Measurements from ENCODE around the gene TTLL8. TPM values are rescaled to one million over a fixed set of nuclear protein-coding genes. Genes with fewer than 3 reads are reported as not detected.
"Not testable (repeated sequence)": the region's sequence is repeated elsewhere in the genome, so short reads cannot be mapped to it uniquely, and the experiment has no call there.

The TTLL8 gene
- total RNA-seq, 1 experiment from 2014 or later = not detected

DNA sequence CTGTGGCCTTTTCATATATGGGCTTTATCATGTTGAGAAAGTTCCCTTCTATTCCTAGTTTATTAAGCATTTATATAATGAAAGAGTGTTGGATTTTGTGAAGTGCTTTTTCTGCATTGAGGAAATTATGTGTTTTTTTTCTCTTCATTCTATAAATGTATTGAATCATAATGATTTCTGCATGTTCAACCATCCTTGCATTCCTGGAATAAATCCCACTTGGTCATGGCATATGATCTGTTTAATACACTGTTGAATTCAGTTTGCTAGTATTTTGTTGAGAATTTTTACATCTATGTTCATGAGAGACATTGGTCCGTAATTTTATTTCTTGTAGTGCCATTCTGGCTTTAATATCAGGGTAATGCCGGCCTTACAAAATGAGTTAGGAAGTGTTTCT lies 71.8 kb downstream of the TTLL8 start:
- Histone ChIP-seq H3K27me3 (ENCODE audit: low read length) (no peaks in the 10 kb centered on the region), H3K36me3 (ENCODE audit: low read depth, low read length) (no peaks in the 10 kb centered on the region), H3K4me1 (ENCODE audit: insufficient read depth, low read length) (no peaks in the 10 kb centered on the region), H3K9me2 (replicated peaks; ENCODE audit: low read length) (no peaks in the 10 kb centered on the region), H3K9ac (ENCODE audit: low read length) (no peak overlapping the region), H3K27ac (ENCODE audit: low read length) (no peak overlapping the region), H3K4me2 (ENCODE audit: low read length) (no peak overlapping the region), H3K79me2 (ENCODE audit: low read length) (no peaks in the 10 kb centered on the region), H3F3A (ENCODE audit: low read length, unreplicated experiment) (no peaks in the 10 kb centered on the region), H4K20me1 (ENCODE audit: low read length) (no peaks in the 10 kb centered on the region), H3K4me3 (ENCODE audit: low read length) (no peak overlapping the region), H2AFZ (ENCODE audit: low read length) (no peak overlapping the region), H3K9me3 (ENCODE audit: low read length) (peaks cover 5% of the 10 kb centered on the region; the same call in 1 of the 2 replicates)
- TF ChIP-seq, protein P1, sequence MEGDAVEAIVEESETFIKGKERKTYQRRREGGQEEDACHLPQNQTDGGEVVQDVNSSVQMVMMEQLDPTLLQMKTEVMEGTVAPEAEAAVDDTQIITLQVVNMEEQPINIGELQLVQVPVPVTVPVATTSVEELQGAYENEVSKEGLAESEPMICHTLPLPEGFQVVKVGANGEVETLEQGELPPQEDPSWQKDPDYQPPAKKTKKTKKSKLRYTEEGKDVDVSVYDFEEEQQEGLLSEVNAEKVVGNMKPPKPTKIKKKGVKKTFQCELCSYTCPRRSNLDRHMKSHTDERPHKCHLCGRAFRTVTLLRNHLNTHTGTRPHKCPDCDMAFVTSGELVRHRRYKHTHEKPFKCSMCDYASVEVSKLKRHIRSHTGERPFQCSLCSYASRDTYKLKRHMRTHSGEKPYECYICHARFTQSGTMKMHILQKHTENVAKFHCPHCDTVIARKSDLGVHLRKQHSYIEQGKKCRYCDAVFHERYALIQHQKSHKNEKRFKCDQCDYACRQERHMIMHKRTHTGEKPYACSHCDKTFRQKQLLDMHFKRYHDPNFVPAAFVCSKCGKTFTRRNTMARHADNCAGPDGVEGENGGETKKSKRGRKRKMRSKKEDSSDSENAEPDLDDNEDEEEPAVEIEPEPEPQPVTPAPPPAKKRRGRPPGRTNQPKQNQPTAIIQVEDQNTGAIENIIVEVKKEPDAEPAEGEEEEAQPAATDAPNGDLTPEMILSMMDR (conservative IDR thresholded peaks at IDR 0.05; ENCODE audit: low read depth, low read length) = no peak
- no peak for TF ChIP-seq EZH2 (IDR thresholded peaks at IDR 0.05; ENCODE audit: low read length, unreplicated experiment)
- TF ChIP-seq EZH2phosphoT487 (IDR thresholded peaks at IDR 0.05; ENCODE audit: borderline replicate concordance, low read length) = no peak
- intact Hi-C loops (cut with micrococcal nuclease) = no loop called here
- ATAC-seq (no peak), DNase-seq (no peak)
- ChIA-PET CTCF (no interaction called here), POLR2A (ENCODE audit: unreplicated experiment) (no interaction called here)
- no TSS peak for BruUV-seq (replicated peaks)

DNA sequence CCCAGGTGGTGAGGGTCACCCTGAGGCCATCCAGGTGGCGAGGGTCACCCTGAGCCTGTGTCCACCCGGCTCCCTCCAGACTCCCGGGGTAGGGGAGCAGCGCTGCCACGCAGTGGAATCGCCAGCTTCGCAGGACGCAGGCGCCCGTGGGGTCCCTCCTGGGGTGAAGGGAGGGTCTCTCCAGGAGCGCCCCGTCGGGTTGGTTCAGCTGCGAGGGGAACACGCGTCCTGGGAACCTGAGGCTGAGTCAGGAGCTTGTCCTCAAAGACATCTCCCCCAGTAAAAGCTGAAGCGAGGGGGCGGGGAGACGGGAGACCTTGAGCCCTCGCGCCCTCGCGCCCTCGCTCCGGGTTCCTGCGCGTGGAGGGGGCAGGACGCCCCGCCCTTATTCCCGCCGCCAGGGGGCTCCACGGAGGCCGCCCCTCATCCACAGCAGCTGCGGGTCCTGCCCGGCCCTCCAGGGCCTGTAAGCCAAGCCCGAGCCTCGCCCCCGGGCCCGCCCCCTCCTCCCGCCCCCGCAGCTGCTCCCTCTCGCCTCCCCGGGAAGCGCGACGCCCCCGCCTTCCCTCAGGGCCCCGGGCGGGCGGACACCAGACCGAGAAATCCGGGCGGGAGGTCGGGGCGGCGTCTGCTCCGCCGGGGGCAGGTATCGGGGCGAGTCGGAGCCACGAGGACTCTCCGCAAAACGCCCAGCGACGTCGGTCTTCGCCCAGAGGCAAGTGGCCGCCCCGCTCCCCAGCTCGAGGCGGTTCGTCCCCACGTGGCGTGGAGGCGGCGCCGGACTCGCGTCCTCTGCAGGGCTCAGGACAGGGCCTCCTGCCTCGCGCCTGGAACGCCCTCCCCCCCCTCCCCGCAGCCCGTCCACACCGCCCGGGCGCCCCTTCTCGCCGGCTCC lies 74.7 kb downstream of the TTLL8 start:
- Histone ChIP-seq H3K9ac (ENCODE audit: low read length) (no peak overlapping the region), H3K4me1 (ENCODE audit: insufficient read depth, low read length) (no peaks in the 10 kb centered on the region), H3K9me3 (ENCODE audit: low read length) (no peaks in the 10 kb centered on the region), H3F3A (ENCODE audit: low read length, unreplicated experiment) (no peaks in the 10 kb centered on the region), H4K20me1 (ENCODE audit: low read length) (no peaks in the 10 kb centered on the region), H3K27me3 (ENCODE audit: low read length) (no peaks in the 10 kb centered on the region), H3K9me2 (replicated peaks; ENCODE audit: low read length) (no peaks in the 10 kb centered on the region), H3K79me2 (ENCODE audit: low read length) (no peaks in the 10 kb centered on the region), H3K36me3 (ENCODE audit: low read depth, low read length) (no peaks in the 10 kb centered on the region), H3K27ac (ENCODE audit: low read length) (no peak overlapping the region), H2AFZ (ENCODE audit: low read length) (no peak overlapping the region), H3K4me3 (ENCODE audit: low read length) (no peak overlapping the region), H3K4me2 (ENCODE audit: low read length) (no peak overlapping the region)
- intact Hi-C loops (cut with micrococcal nuclease) = no loop called here
- ATAC-seq = no peak
- ChIA-PET POLR2A (ENCODE audit: unreplicated experiment) (no interaction called here), CTCF (no interaction called here)
- DNase-seq = no peak
- TF ChIP-seq EZH2phosphoT487 (IDR thresholded peaks at IDR 0.05; ENCODE audit: borderline replicate concordance, low read length) (no peak), EZH2 (IDR thresholded peaks at IDR 0.05; ENCODE audit: low read length, unreplicated experiment) (no peak)
- TF ChIP-seq, protein P1 (conservative IDR thresholded peaks at IDR 0.05; ENCODE audit: low read depth, low read length) = no peak
- no TSS peak for BruUV-seq (replicated peaks)

DNA sequence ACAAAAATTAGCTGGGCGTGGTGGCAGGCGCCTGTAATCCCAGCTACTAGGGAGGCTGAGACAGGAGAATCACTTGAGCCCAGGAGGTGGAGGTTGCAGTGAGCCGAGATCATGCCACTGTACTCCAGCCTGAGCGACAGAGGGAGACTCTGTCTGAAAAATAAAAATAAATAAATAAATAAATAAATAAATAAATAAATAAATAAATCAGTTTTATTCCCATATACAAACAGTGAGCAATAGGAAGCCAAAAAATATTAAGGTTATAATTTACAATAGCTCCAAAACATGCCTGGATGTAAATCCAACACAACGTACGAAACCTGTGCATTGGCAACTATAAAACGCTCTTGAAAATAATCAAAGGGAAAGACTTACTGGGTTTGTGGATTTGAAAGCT lies 76.3 kb downstream of the TTLL8 start:
- H3K9me2 ChIP-seq (replicated peaks; ENCODE audit: low read length); H4K20me1 ChIP-seq (ENCODE audit: low read length); H3K79me2 ChIP-seq (ENCODE audit: low read length); H3K36me3 ChIP-seq (ENCODE audit: low read depth, low read length); H3K9ac ChIP-seq (ENCODE audit: low read length); DNase-seq; H3K27ac ChIP-seq (ENCODE audit: low read length); BruUV-seq (replicated peaks); H3K4me1 ChIP-seq (ENCODE audit: insufficient read depth, low read length); POLR2A ChIA-PET (ENCODE audit: unreplicated experiment); CTCF ChIA-PET; H3K9me3 ChIP-seq (ENCODE audit: low read length); ATAC-seq; H2AFZ ChIP-seq (ENCODE audit: low read length); intact Hi-C loops (cut with micrococcal nuclease); H3K27me3 ChIP-seq (ENCODE audit: low read length); H3F3A ChIP-seq (ENCODE audit: low read length, unreplicated experiment); H3K4me3 ChIP-seq (ENCODE audit: low read length); H3K4me2 ChIP-seq (ENCODE audit: low read length): not testable (repeated sequence)

Data from PC-3 (cell line).